ENCODE measurements around the gene GINS2. TPM values are rescaled to one million over a fixed set of nuclear protein-coding genes. Genes with fewer than 3 reads are reported as not detected.
A peak's percentile ranks its signal among the peaks of the same experiment; 100 is the strongest.

The GINS2 gene
- total RNA-seq, 1 experiment from 2014 or later: 20.2 TPM

DNA sequence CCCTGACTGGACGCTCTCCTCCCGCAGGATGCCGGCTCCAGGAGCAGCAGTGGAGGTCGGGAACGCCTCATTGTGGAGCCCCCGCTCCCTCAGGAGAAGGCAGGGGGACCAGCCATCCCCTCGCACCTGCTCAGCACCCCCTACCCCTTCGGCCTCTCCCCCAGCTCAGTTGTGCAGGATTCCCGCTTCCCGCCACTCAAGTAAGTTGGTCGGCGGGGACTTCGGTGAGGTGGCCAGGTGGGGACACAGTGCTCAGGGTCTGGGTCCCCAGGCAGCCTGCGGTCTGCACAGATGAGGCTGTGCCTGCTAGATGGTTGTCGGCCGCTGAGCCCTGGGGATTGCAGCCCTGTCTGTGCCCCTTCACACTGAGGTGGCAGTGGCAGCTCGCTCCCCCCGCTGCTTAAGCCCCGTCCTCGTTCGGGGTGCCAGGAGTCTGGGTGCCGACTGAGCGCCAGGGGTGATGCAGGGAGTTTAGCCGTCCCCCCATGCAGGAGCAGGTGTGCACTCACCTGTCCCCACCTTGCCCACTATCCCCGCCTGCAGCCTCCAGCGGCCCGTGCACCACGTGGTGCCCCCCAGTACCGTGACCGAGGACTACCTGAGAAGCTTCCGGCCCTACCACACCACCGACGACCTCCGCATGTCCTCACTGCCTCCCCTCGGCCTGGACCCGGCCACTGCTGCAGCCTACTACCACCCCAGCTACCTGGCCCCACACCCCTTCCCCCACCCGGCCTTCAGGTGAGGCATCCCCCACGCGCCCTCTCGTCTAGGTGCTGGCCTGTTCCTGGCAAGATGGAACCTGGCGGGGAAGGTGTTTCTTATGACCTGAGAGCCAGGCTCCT is 34.3 kb downstream of the GINS2 start:
- 0 out of 2 replicates have a peak, but pooled peaks cover 7% of the 10 kb centered on the region for H3K79me2 ChIP-seq (ENCODE audit: low read depth)
- no peak overlapping the region for H3K4me2 ChIP-seq
- no peaks in the 10 kb centered on the region for H3K9me3 ChIP-seq (ENCODE audit: insufficient read depth, low read depth)
- H3K27ac ChIP-seq: no peak overlapping the region
- H3K4me1 ChIP-seq (replicated peaks; ENCODE audit: insufficient read depth): no peaks in the 10 kb centered on the region
- peaks cover 66% of the 10 kb centered on the region for H4K20me1 ChIP-seq (ENCODE audit: insufficient read depth)
- BruUV-seq (replicated peaks): no TSS peak
- intact Hi-C loops (cut with micrococcal nuclease; ENCODE audit: unreplicated experiment): no loop called here
- H2AFZ ChIP-seq: no peak overlapping the region
- TF ChIP-seq, protein P1, sequence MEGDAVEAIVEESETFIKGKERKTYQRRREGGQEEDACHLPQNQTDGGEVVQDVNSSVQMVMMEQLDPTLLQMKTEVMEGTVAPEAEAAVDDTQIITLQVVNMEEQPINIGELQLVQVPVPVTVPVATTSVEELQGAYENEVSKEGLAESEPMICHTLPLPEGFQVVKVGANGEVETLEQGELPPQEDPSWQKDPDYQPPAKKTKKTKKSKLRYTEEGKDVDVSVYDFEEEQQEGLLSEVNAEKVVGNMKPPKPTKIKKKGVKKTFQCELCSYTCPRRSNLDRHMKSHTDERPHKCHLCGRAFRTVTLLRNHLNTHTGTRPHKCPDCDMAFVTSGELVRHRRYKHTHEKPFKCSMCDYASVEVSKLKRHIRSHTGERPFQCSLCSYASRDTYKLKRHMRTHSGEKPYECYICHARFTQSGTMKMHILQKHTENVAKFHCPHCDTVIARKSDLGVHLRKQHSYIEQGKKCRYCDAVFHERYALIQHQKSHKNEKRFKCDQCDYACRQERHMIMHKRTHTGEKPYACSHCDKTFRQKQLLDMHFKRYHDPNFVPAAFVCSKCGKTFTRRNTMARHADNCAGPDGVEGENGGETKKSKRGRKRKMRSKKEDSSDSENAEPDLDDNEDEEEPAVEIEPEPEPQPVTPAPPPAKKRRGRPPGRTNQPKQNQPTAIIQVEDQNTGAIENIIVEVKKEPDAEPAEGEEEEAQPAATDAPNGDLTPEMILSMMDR (conservative IDR thresholded peaks at IDR 0.05): no peak
- TF ChIP-seq EZH2 (IDR thresholded peaks at IDR 0.05; ENCODE audit: low read depth): no peak
- peaks cover 24% of the 10 kb centered on the region; the same call in 1 of the 2 replicates for H3F3A ChIP-seq (ENCODE audit: insufficient read depth, low read depth)
- no peak for DNase-seq
- peaks cover 8% of the 10 kb centered on the region for H3K36me3 ChIP-seq (ENCODE audit: low read depth)
- no peak overlapping the region for H3K4me3 ChIP-seq
- no peaks in the 10 kb centered on the region for H3K27me3 ChIP-seq (ENCODE audit: insufficient read depth, low read depth)
- H3K9me2 ChIP-seq (ENCODE audit: insufficient read depth): no peaks in the 10 kb centered on the region
- ChIA-PET CTCF (no interaction called here), POLR2A (ENCODE audit: unreplicated experiment) (interaction anchor here (0.7 kb wide), 1 partner anchor 57 kb away, joined by 6 read pairs; no protein-coding TSS in a partner anchor)

DNA sequence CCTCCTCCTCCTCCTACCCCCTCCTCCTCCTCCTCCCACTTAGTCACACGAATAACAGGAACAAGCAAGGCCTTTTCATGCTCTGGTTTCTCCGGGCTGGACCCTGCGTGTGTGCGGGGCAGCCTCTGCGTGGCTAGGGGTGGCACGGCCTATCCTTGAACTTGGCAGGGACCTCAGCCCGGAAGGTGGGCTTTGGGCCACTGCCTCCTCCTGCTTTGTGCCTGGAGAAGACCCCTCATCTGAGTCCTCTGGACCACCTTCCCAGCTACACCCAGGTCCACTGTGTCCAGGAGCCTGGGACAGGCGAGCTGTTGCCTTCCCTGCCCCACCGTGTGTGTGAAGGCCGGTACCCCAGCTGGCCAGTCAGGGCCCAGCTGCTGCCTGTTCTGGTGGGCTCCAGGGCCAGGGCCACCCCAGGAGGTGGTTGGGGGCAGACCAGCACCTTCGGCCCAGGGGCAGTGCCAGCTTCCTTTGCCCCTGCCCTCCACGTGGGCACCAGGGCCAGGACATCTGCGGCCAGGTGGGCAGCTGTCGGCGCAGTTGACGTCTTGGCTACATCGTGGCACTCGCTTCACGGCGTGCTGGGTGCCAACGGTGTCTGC is 35.4 kb downstream of the GINS2 start:
- POLR2A ChIA-PET (ENCODE audit: unreplicated experiment): no interaction called here
- Histone ChIP-seq H4K20me1 (ENCODE audit: insufficient read depth) (peaks cover 73% of the 10 kb centered on the region), H3K79me2 (ENCODE audit: low read depth) (peaks cover 8% of the 10 kb centered on the region; the same call in 1 of the 2 replicates), H3K4me1 (replicated peaks; ENCODE audit: insufficient read depth) (no peaks in the 10 kb centered on the region), H3K9me2 (ENCODE audit: insufficient read depth) (no peaks in the 10 kb centered on the region), H3K27me3 (ENCODE audit: insufficient read depth, low read depth) (no peaks in the 10 kb centered on the region), H3F3A (ENCODE audit: insufficient read depth, low read depth) (peaks cover 21% of the 10 kb centered on the region; the same call in 1 of the 2 replicates), H3K9me3 (ENCODE audit: insufficient read depth, low read depth) (no peaks in the 10 kb centered on the region), H2AFZ (no peak overlapping the region), H3K36me3 (ENCODE audit: low read depth) (peaks cover 8% of the 10 kb centered on the region), H3K4me2 (no peak overlapping the region), H3K27ac (no peak overlapping the region), H3K4me3 (no peak overlapping the region)
- TF ChIP-seq, protein P1 (conservative IDR thresholded peaks at IDR 0.05): no peak
- TF ChIP-seq EZH2 (IDR thresholded peaks at IDR 0.05; ENCODE audit: low read depth): no peak
- no TSS peak for BruUV-seq (replicated peaks)
- no peak for DNase-seq
- CTCF ChIA-PET: no interaction called here
- intact Hi-C loops (cut with micrococcal nuclease; ENCODE audit: unreplicated experiment): no loop called here

DNA sequence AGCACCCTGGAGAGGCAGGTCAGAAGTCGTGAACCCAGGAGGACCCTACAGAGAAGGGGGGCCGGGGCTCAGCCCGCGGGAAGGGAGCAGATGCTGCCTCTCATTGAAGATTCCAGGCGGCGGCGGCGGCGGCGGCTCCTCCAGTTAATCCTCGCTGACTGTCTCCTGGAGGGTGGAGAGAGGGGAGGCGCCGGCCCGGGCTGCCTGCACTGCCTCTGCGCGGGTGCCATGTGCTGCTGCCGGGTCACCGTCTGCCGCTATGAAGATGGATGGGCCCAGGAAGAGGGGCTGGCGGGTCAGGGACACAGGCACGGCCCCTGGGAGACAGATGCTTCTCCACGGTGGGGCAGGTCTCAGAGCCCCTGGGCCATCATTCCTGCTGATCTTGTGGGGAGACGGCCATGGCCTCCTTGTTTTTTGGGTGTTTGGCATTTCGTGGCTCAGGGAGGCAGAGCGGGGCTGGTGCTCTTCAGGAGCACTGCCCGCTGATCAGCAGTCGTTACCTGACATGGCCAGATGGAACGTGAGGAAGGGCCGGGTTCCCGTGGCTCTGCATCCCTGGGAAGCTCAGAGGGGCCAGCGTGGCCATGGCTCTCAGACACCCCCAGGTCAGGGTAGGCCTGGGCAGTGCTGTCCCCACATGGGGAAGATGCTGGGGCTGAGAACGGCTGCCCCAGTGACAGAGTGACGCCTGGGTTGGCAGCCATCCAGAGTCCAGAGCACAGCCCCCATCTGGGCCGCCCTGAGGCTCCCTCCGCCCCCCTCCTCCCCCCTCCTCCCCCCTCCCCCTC is 36.1 kb downstream of the GINS2 start:
- H3K4me2 ChIP-seq: no peak overlapping the region
- H3K9me2 ChIP-seq (ENCODE audit: insufficient read depth): no peaks in the 10 kb centered on the region
- no TSS peak for BruUV-seq (replicated peaks)
- peaks cover 78% of the 10 kb centered on the region for H4K20me1 ChIP-seq (ENCODE audit: insufficient read depth)
- peaks cover 7% of the 10 kb centered on the region for H3K36me3 ChIP-seq (ENCODE audit: low read depth)
- intact Hi-C loops (cut with micrococcal nuclease; ENCODE audit: unreplicated experiment): no loop called here
- POLR2A ChIA-PET (ENCODE audit: unreplicated experiment): no interaction called here
- TF ChIP-seq, protein P1 (conservative IDR thresholded peaks at IDR 0.05): no peak
- TF ChIP-seq EZH2 (IDR thresholded peaks at IDR 0.05; ENCODE audit: low read depth): no peak
- CTCF ChIA-PET: no interaction called here
- H3K27me3 ChIP-seq (ENCODE audit: insufficient read depth, low read depth): no peaks in the 10 kb centered on the region
- no peak overlapping the region for H3K4me3 ChIP-seq
- H3K79me2 ChIP-seq (ENCODE audit: low read depth): peaks cover 16% of the 10 kb centered on the region; the same call in 1 of the 2 replicates
- peak in 1 of 2 experiments; percentile 35 for DNase-seq
- H3K4me1 ChIP-seq (replicated peaks; ENCODE audit: insufficient read depth): no peaks in the 10 kb centered on the region
- H2AFZ ChIP-seq: no peak overlapping the region
- no peak overlapping the region for H3K27ac ChIP-seq
- H3K9me3 ChIP-seq (ENCODE audit: insufficient read depth, low read depth): no peaks in the 10 kb centered on the region
- H3F3A ChIP-seq (ENCODE audit: insufficient read depth, low read depth): peaks cover 24% of the 10 kb centered on the region; the same call in 1 of the 2 replicates
